ENCODE measurements around the gene STK33. TPM values are rescaled to one million over a fixed set of nuclear protein-coding genes. Genes with fewer than 3 reads are reported as not detected.

Gene STK33
- total RNA-seq, 1 experiment from 2014 or later: 10.9 TPM

GRCh38 chr11:8362491-8362890, 231.5 kb downstream of the STK33 start:
- Histone ChIP-seq H3K4me3 (replicated peaks in 1 of 2; ENCODE audit: low read depth in 1 of 2, low read length in 2 of 2) (no peak overlapping the region), H2AFZ (ENCODE audit: low read depth, low read length, poor library complexity, severe bottlenecking) (no peak overlapping the region), H3K9ac (ENCODE audit: low read length) (no peak overlapping the region), H4K20me1 (ENCODE audit: insufficient read depth) (no peaks in the 10 kb centered on the region), H3K9me3 (ENCODE audit: control insufficient read depth in 1 of 2, insufficient read depth in 1 of 2, low read depth in 1 of 2, low read length in 2 of 2) (no peaks in the 10 kb centered on the region), H3K4me1 (ENCODE audit: control insufficient read depth in 1 of 2, insufficient read depth in 2 of 2, low read length in 2 of 2) (no peaks in the 10 kb centered on the region), H3K9me2 (ENCODE audit: insufficient read depth) (no peaks in the 10 kb centered on the region), H3K27me3 (ENCODE audit: insufficient read depth, low read length) (no peaks in the 10 kb centered on the region), H3K4me2 (ENCODE audit: low read length) (no peak overlapping the region), H3K79me2 (ENCODE audit: insufficient read depth, low read length) (no peaks in the 10 kb centered on the region), H3K27ac (ENCODE audit: low read depth, low read length) (no peak overlapping the region), H3K36me3 (ENCODE audit: control insufficient read depth in 1 of 2, insufficient read depth in 2 of 2, low read length in 2 of 2) (no peaks in the 10 kb centered on the region)
- ATAC-seq (no peak), DNase-seq (ENCODE audit: low read depth, low spot score) (no peak)
- intact Hi-C loops (cut with micrococcal nuclease): no loop called here
- BruUV-seq (replicated peaks): no TSS peak
- RAD21 ChIA-PET (ENCODE audit: low non-redundant PET in 1 of 2, low total read pairs in 2 of 2, uncharacterized antibody in 2 of 2, unreplicated experiment in 2 of 2): no interaction called here
- CTCF ChIA-PET: no interaction called here
- POLR2A ChIA-PET: no interaction called here
- TF ChIP-seq REST (IDR thresholded peaks at IDR 0.05; ENCODE audit: low read depth): no peak
- no peak for TF ChIP-seq POLR2AphosphoS5 (IDR thresholded peaks at IDR 0.05; ENCODE audit: low read depth, low read length)
- TF ChIP-seq ZFX (IDR thresholded peaks at IDR 0.05): no peak
- no peak for TF ChIP-seq POLR2A (IDR thresholded peaks at IDR 0.05; ENCODE audit: borderline replicate concordance, extremely low read depth, insufficient read depth, insufficient read length)
- TF ChIP-seq EGR1 (IDR thresholded peaks at IDR 0.05; ENCODE audit: low read depth): no peak
- TF ChIP-seq ZBTB33 (IDR thresholded peaks at IDR 0.05; ENCODE audit: extremely low read depth, insufficient replicate concordance, low read length): no peak
- no peak for TF ChIP-seq TCF7L2 (IDR thresholded peaks at IDR 0.05; ENCODE audit: borderline replicate concordance, extremely low read depth, insufficient read depth, insufficient read length)
- no peak for TF ChIP-seq EZH2phosphoT487 (IDR thresholded peaks at IDR 0.05; ENCODE audit: borderline replicate concordance)
- no peak for TF ChIP-seq JUND (IDR thresholded peaks at IDR 0.05)
- TF ChIP-seq SRF (IDR thresholded peaks at IDR 0.05; ENCODE audit: low read depth): no peak
- TF ChIP-seq SP1 (IDR thresholded peaks at IDR 0.05; ENCODE audit: low read depth): no peak
- TF ChIP-seq MAX (IDR thresholded peaks at IDR 0.05): no peak
- no peak for TF ChIP-seq CTCF (IDR thresholded peaks at IDR 0.05 in 2 of 3, conservative IDR thresholded peaks at IDR 0.05 in 1 of 3; ENCODE audit: borderline replicate concordance in 1 of 3, insufficient read depth in 1 of 3, low read depth in 2 of 3, low read length in 2 of 3)
- TF ChIP-seq YY1 (IDR thresholded peaks at IDR 0.05; ENCODE audit: extremely low read depth, insufficient replicate concordance, low read depth, low read length): no peak
- TF ChIP-seq ELF1 (IDR thresholded peaks at IDR 0.05; ENCODE audit: borderline replicate concordance, low read depth): no peak
- no peak for TF ChIP-seq CEBPB (IDR thresholded peaks at IDR 0.05; ENCODE audit: low read depth)
- TF ChIP-seq ATF3 (IDR thresholded peaks at IDR 0.05): no peak
